DMS79 (cell line): ENCODE results near the gene SAE1.
"Not testable (repeated sequence)": the region's sequence is repeated elsewhere in the genome, so short reads cannot be mapped to it uniquely, and the experiment has no call there.

ENCODE experiments used
- DNase-seq: peaks from one replicate; lab custom pipeline; 2025; lab: John Stamatoyannopoulos, UW

The SAE1 gene

GRCh38 chr19:47240996-47241918 is 110.6 kb downstream of the SAE1 start:
- DNase-seq = peak; percentile 73

- DNase-seq = no peak
These were observed 111.4 kb downstream of the SAE1 start for GRCh38 chr19:47241919-47242577.

- DNase-seq = no peak
These were observed 112.7 kb downstream of the SAE1 start for GRCh38 chr19:47243364-47243775.

- DNase-seq = peak; percentile 76
These were observed 113.3 kb downstream of the SAE1 start for GRCh38 chr19:47243776-47244547.

GRCh38 chr19:47247308-47247990 is 116.8 kb downstream of the SAE1 start:
- no peak for DNase-seq

- DNase-seq = not testable (repeated sequence)
These were observed 122.4 kb downstream of the SAE1 start for GRCh38 chr19:47253016-47253415.

GRCh38 chr19:47253467-47253881 is 122.8 kb downstream of the SAE1 start:
- DNase-seq = no peak

GRCh38 chr19:47253970-47254369 is 123.3 kb downstream of the SAE1 start:
- DNase-seq = no peak

- peak; percentile 95 for DNase-seq
These were observed 125.5 kb downstream of the SAE1 start, which contains the start of gene CCDC9 for GRCh38 chr19:47255879-47256692. TSS of gene CCDC9 (plus strand) at chr19:47256525. CDS start at chr19:47258401, 1,876 bp downstream.

- peak; percentile 95 for DNase-seq
These were observed 126.2 kb downstream of the SAE1 start for GRCh38 chr19:47256693-47257410.

- DNase-seq = no peak
These were observed 127.0 kb downstream of the SAE1 start for GRCh38 chr19:47257411-47258169.

- no peak for DNase-seq
These were observed 127.8 kb downstream of the SAE1 start for GRCh38 chr19:47258434-47258833.

GRCh38 chr19:47258895-47259555 is 128.4 kb downstream of the SAE1 start:
- no peak for DNase-seq
